ENCODE results near the gene HDAC10.
"Not testable (repeated sequence)": the region's sequence is repeated elsewhere in the genome, so short reads cannot be mapped to it uniquely, and the experiment has no call there.

HDAC10 gene

DNA sequence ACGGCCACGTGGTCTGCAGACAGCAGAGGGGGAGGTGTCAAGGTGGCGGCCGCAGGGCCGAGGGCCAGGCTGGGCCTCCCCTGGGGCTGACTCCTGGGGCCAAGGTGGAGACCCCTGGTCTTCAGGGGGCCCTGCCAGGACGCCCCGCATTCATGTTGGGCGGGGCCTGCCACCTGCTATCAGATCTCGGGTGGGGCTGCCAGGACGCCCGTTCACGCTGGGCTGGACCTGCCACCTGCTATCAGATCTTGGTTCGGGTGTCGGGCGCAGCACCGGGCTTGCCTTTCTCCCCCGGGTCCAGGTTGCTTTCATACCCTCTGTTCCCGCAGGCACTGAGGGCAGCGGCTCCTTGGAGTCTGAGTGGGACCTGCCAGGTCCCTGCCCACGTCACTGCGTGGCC, 35.2 kb upstream of the HDAC10 start:
- FAIRE-seq, result no peak

DNA sequence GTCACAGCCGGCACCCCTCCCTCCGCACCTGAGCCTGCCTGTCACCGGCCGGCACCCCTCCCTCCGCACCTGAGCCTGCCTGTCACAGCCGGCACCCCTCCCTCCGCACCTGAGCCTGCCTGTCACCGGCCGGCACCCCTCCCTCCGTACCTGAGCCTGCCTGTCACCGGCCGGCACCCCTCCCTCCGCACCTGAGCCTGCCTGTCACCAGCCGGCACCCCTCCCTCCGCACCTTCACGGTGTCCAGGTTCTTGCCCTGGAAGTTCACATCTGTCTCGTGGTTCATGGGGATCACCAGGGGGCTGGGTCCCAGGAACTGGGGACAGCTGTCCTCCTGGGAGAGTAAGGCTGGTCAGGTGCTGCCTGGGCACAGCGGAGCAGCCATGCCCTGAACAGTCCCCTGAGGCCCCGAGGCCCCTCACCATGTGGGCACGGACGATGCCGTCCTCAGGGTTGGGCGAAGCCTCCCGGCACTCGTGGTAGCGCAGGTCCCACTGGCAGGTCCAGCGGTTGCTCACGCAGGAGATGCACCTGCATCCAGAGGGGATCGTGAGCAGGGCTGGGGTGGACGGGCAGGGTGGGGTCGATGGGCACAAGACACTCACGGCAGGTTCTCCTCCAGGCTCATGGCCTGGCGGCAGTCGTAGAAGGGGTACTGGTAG, 34.6 kb upstream of the HDAC10 start:
- no peak for DNase-seq (ENCODE audit: extremely low spot score, insufficient read length, low read depth)
- FAIRE-seq, result no peak

More for the DNA sequence above, 35.2 kb upstream of the HDAC10 start:
- DNase-seq (ENCODE audit: extremely low spot score, insufficient read length, low read depth), result no peak

DNA sequence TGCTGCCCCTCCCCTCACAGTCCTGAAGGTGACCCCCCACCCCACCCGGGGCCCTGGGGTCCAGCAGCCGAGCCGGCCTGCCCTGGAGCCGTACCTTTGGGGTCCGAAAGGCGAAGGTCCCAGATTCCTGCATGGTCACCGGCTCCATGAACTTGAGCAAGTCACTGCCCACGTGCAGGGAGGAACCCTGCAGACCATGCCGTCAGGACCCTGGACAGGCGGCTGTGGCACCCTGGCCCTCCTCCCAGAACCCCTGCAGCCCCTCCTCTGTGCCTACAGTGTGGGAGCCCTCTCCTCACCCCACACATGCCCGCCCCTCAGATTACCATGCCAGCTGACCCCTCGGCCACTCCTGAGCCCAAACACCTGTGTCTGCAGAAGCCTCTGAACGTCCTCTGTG, 33.4 kb upstream of the HDAC10 start:
- DNase-seq (ENCODE audit: extremely low spot score, insufficient read length, low read depth) (no peak), FAIRE-seq (no peak)

DNA sequence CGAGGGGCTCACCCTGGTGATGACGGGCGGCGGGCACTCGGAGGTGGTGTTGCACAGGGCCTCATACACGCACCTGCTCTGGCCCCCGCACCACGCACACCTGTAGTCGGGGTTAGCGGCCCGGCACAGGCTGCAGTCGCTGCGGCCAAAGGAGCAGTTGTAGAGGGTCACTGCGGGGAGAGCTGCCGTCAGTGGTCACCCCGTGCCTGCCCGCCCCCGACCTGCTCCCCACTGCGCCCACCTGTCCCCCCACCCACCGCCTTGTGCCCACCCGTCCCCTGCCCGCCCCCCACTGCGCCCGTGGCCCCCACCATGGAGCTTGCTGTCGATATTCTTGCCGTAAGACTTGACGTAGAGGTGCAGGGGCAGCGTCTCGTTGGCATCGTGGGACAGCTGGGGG, 32.8 kb upstream of the HDAC10 start:
- DNase-seq (ENCODE audit: extremely low spot score, insufficient read length, low read depth), result no peak

DNA sequence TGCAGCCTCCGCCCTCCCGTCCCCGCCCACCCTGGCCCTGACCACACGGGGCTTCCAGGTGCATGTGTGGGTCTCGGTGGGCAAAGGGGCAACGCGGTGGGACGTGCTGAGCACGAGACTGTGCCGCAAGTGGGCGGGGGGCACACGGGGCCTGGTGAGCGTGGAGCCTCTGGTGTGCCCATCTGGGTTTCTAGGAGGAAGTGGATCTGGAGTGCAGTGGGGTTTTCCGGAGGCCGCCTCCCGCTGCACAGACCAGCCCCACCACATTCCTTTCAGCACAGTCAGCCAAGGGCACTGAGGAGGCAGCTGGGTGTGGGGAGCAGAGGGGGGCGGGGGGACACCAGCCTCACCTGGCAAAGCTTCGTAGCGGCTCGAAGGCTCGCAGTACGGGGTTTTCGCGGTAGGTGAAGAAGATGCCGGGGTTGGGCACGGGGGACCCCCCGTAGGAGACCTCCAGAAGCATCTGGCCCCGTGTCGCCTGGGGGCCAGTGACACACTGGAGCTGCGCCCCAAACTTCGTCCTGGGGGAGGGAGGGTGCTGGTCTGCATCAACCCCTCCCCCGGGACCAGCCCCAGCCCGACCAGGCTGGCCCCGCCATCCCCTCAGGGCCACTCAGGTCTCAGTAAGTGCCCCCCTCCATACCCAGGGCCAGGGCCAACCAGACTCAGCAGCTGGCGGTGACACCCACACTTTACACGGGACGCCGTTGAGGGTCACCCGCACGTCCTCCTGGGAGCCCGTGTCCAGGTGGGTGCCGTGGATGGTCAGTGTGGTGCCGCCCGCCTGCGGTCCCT, 31.5 kb upstream of the HDAC10 start:
- no peak for FAIRE-seq
- no peak for DNase-seq (ENCODE audit: extremely low spot score, insufficient read length, low read depth)

More for the DNA sequence above, 32.8 kb upstream of the HDAC10 start:
- FAIRE-seq, result no peak

DNA sequence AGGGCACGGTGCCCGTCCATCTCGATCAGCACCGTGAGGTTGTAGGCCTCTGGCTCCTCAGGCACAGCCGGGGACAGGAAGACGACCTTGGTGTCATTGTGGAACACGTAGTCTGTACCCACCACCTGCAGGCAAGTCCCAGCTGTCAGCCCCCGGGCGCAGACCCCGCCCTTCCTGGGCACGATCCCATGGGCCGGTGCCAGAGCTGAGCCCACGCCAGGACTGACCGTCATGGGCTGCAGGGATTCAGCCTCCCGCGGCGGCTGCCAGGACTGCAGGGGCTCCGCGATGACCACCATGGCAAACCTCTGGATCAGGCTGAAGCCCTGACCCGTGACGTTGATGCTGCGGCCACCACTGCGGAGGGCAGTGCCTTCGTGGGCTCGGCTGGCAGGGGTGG, 30.9 kb upstream of the HDAC10 start:
- FAIRE-seq (no peak), DNase-seq (ENCODE audit: extremely low spot score, insufficient read length, low read depth) (no peak)

DNA sequence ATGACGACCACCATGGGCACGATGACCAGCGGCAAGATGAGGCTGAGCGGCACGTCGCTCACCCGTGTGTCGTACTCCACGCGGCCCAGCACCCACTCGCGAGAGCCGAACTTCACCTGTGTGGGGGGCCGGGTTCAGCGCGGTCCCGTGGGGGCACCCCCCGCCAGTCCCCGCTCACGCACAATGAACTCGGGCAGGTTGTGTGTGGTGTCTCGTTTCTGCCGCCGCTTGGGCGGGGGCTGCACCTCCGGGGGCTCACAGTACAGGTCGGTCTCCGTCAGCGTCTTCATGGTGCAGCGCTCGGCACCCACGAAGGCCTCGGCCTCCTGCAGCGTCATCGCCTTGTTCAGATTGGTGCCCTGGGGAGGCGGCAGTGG, 30.3 kb upstream of the HDAC10 start:
- FAIRE-seq, result no peak
- DNase-seq (ENCODE audit: extremely low spot score, insufficient read length, low read depth), result no peak

DNA sequence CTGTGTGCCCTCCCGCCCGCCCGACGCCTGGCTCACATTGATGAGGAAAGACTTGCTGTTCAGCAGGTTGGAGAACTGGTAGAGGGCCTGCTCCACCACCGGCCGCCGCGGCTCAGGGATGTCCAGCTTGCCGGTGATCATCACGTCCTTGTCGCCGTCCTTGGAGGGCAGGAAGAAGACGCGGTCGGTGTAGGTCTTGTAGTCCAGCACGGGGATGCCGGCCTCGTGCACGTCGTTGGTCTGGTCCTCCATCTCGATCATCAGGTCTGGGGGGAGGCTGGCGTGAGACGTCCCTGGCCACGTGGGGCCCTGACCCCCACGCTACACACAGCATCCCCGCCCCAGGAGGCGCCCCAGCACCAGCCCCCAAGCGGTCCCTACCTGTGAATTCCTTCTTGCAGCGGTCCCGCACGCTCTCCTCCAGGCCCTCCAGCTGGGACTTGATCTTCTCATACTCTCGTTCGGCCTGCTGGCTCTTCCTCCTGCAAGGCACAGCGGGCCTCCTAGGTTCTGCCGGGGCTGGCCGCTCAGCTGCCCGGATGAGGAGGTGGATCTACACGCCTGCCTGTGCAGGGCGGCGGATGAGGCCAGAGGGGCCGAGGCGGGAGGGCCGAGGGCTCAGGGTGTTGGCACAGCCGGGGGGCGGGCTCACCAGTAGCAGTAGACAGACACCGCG, 29.8 kb upstream of the HDAC10 start:
- no peak for DNase-seq (ENCODE audit: extremely low spot score, insufficient read length, low read depth)
- FAIRE-seq, result no peak

DNA sequence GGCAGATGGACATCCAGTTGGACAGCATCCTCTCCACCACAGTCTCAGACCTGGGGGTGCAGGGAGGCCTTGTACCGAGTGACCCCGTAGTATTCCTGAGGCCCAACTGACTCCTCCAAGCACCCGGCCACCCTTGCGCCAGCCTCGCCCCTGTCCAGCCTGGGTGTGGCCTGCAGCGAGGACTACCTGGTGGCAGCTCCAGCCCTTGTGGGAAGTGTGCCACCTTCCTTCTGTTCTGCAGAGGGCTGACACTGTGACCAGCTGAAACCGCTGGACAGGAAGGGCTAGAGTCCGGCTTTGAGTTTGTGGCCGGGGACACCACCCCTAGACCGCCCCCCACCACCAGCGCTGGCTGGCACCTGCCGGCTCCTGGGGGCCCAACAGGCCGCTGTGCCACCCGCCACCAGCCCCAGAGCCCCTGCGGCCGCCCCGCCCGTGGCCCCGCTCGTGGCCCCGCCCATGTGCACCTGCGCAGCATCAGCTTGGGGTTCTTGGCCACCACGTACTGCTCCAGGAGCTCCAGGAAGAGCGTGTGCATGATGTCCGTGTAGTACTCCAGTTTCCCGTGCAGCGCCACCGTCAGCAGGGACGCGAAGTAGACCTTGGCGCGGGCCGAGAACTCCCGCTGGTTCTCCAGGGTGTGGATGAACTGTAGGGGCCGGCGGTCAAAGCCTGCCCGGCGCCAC, 29.1 kb upstream of the HDAC10 start:
- DNase-seq (ENCODE audit: extremely low spot score, insufficient read length, low read depth), result no peak
- FAIRE-seq, result no peak

DNA sequence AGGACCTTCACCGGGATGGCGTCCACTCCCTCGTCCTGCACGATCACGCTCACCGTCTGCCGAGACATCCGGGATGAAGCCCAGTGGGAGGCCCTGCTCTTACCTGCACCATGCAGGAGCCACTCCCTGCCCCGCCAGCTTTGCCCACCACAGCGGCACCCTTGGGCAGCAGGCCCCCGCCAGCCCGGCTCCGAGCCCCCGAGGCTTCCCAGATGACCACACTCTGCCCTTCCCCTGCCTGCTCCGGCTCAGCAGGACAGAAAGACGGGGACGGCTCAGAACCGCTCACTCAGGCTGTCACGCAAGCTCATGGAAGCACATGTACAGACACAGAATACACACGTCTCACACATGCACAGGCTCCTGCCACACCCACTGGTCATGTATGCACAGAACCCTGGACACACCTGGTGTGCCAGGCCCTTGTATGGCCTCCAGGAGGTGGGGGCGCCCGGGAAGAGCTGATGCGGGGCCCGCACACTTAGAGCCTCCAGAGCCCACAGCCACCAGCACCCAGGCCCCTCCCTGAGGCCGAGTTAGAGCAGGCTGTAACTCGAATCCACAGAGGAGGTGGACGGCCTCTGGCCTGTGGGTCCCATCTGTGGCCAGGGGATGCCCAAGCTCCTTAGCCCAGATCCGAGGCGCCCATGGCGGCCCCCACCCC, 28.0 kb upstream of the HDAC10 start:
- FAIRE-seq, result no peak
- no peak for DNase-seq (ENCODE audit: extremely low spot score, insufficient read length, low read depth)

DNA sequence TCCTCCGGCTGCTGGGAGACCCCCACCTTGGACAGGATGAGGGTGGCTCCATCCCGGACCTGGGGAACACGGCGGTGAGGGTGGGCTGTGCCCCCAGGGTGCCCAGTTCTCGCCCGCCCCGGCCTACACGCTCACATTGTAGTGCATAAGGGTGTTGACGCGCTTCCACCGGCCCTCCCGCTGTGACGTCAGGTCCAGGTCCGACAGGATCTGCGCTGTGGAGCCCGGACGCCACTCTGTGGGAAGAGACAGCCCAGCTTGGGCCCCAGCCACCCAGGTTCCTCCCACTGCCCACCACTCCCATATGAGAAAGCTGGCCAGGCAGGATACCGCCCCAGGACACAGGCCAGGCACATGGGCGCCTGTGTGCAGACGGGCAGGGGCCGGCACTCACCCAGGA, 27.4 kb upstream of the HDAC10 start:
- no peak for FAIRE-seq

DNA sequence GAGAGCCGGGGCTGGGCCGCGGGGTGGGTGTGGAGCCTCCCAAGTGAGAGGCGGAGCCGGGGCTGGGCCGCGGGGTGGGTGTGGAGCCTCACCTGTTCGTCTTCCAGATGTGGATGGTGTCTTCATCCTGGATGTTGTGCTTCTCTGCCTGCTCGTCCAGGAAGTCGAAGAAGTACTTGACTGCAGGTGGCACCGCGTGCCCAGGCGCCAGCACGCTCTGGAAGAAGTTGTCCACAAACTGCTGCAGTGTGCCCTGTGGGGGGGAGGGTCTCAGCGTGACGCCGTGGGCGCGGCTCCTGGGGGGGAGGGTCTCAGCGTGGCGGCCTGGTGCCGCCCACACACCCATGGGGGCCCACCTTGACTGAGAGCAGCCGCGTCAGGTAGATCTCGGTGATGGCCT, 26.7 kb upstream of the HDAC10 start:
- FAIRE-seq (no peak), DNase-seq (ENCODE audit: extremely low spot score, insufficient read length, low read depth) (no peak)

More for the DNA sequence above, 27.4 kb upstream of the HDAC10 start:
- no peak for DNase-seq (ENCODE audit: extremely low spot score, insufficient read length, low read depth)

DNA sequence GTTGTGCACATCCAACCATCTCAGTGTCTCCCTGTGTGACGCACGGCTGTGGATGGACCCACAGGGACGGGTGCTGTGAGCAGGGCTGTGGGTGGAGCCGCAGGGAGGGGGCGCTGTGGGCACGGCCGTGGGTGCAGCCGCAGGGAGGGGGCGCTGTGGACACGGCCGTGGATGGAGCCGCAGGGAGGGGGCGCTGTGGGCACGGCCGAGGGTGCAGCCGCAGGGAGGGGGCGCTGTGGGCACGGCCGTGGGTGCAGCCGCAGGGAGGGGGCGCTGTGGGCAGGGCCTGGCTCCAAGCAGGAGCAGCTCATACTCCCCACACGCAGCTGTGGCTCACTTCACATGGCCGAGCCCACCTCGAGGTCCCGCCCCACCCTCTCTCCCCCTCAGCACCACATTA, 25.1 kb upstream of the HDAC10 start:
- DNase-seq (ENCODE audit: extremely low spot score, insufficient read length, low read depth) (no peak), FAIRE-seq (peak; percentile 94)

DNA sequence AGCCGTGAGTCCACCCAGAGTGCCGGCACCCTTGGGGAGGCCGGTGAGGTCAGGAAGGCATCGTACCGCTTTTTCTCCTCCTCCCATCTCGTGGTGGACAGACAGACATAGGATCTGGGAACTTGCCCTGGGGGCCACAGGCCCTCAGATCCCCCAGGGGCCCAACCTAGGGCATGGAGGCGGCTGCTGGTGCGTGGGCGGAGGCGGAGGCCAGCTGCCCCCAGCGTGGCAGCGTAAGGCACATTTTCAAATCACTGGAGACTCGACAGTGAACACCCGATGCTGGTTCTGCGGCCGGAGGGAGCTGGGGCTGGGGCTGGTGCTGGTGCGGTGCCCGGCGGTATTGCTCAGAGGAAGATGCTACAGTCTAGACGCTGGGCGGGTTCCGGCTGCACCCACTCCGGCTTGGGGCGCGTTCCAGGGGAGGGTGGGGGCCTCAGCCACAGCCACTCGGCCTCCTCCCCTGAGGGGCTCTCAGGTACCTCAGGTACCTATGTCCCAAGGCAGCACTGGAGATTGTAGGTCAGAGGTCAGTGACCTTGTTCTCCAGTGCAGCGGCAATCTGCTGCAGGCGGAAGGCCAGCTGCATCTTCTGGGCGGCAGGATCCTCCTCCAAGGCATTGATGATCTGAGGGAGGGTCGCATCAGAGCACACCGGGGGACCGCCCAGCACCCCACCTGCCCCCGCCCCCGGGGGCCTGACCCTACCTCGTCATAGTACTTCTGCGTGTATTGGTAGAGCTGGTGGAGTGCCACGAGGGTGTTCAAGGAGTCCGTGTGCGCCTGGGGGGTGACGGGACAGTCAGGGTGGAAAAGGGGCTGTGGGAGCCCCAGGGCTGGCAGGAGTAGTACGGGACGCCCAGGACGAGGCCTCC, 24.4 kb upstream of the HDAC10 start:
- DNase-seq (ENCODE audit: extremely low spot score, insufficient read length, low read depth) (no peak), FAIRE-seq (no peak)

DNA sequence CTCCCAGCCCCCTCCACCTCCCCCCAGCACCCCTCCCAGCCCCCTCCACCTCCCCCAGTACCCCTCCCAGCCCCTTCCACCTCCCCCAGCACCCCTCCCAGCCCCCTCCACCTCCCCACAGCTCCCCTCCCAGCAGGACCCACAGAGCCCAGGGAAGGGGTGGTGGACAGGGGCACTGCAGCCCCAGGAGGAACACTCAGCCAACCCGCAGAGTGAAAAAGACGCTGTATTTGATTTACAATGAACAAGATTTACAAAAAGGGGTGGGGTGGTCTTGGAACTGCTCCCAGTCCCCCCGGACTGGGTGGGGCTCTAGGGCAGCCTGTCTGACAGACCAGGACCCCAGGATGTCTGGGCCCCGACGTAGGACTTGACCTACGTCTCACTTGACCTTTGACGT, 23.7 kb upstream of the HDAC10 start:
- no peak for FAIRE-seq
- no peak for DNase-seq (ENCODE audit: extremely low spot score, insufficient read length, low read depth)

DNA sequence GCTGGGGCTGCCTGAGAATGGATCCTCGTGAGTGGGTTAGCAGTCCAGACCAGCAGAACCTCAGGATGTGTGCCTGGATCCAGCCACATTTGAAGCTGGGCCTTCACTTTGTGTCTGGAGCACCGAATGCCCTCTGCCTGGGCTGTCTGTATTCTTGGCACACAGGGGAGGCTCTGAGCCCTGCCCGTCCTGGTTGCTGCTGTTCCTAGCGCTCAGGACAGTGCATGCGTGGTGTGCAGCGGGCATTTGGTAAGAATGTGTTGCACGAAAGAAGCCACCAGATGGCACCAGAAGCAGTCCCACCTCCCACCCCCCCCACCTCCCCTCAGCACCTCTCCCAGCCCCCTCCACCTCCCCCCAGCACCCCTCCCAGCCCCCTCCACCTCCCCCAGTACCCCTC, 23.2 kb upstream of the HDAC10 start:
- DNase-seq (ENCODE audit: extremely low spot score, insufficient read length, low read depth) (no peak), FAIRE-seq (peak; percentile 18)

DNA sequence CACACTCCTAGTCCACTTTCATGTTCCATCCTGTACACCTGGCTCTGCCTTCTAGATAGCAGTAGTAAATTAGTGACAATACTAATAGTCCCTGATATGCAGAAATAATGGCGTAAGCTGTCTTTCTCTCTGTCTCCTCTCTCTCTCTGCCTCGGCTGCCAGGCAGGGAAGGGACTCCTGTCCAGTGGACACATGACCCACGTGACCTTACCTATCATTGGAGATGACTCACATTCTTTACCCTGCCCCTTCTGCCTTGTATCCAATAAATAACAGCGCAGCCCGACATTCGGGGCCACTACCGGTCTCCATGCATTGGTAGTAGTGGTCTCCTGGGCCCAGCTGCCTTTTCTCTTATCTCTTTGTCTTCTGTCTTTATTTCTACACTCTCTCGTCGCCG, 22.7 kb upstream of the HDAC10 start:
- FAIRE-seq, result not testable (repeated sequence)

DNA sequence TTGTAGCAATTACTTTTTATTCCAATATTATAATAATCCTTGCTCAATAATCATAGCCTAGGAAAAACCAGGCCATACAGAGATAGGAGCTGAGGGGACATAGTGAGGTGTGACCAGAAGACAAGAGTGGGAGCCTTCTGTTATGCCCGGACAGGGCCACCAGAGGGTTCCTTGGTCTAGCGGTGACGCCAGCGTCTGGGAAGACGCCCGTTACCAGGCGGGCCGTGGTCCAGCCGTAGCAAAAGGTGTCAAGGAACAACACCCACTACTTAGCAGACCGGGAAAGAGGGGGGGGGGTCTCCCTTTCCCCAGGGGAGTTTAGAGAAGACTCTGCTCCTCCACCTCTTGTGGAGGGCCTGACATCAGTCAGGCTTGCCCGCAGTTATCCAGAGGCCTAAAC, 22.3 kb upstream of the HDAC10 start:
- FAIRE-seq; DNase-seq (ENCODE audit: extremely low spot score, insufficient read length, low read depth): not testable (repeated sequence)

More for the DNA sequence above, 22.7 kb upstream of the HDAC10 start:
- DNase-seq (ENCODE audit: extremely low spot score, insufficient read length, low read depth), result not testable (repeated sequence)
